ENCODE data around the gene SEMA6C. TPM values are rescaled to one million over a fixed set of nuclear protein-coding genes. Genes with fewer than 3 reads are reported as not detected.

Gene SEMA6C
- total and polyA plus RNA-seq, 2 of the 13 experiments (the other 11 are each of a cell fraction or from before 2014, with no cell fraction given) = 1.4 to 2.9 TPM

DNA sequence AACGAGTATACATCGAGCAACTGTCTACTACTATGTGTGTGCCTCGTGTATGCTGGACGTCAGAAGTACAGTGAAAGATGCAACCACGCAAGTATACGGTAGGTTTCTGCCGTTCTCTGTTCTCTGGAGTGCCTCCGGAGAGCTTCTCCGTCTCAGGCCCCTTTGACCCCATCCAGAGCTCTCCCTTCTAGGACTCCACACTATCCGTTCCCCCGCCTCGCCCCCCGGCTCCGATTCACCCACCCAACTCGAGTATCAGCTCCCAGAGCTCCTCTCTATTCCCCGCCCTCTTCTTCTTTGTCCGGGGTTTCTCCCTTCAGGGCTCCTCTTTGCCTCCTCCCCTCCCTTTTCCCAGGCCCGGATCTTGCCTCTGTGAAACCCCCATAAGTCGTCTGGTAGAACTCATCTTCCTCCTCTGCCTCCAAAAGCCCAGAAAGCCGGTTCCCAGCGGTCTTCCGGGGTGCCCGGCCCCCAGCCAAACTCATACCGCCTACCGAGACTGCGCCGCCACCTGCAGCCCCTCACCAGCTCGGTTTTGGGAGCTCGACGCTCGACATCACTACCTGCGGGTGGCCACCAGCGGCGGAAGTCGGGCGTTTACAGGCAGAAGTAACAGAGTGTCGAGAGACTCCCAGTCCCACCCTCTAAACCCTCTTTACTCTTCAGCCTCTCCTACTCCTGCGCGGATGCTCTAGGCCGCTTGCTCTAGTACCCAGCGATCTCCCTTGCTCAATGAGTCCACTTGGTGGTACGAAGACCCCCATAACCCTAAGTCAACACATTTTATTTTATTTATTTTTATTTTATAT lies 43.4 kb upstream of the SEMA6C start, which contains the start of gene VPS72 (continued):
- TF ChIP-seq MTA1 (CRISPR knock-in tag; IDR thresholded peaks at IDR 0.05; ENCODE audit: borderline replicate concordance) (no peak), SRY (CRISPR knock-in tag; IDR thresholded peaks at IDR 0.05) (no peak; the same call in 1 of the 2 replicates), ZSCAN9 (CRISPR knock-in tag; IDR thresholded peaks at IDR 0.05; ENCODE audit: borderline replicate concordance) (peak; percentile 62; the same call in 1 of the 2 replicates), TOPORS (CRISPR knock-in tag; IDR thresholded peaks at IDR 0.05) (peak; percentile 75; the same call in 1 of the 2 replicates), TBX3 (IDR thresholded peaks at IDR 0.05; ENCODE audit: borderline replicate concordance) (peak; percentile 35; the same call in 1 of the 2 replicates), ZNF263 (CRISPR knock-in tag; IDR thresholded peaks at IDR 0.05) (0 out of 2 replicates have a peak, but pooled peaks have one; percentile 44), ZNF768 (CRISPR knock-in tag; IDR thresholded peaks at IDR 0.05) (peak; percentile 61; the same call in 1 of the 2 replicates), TP53 (CRISPR knock-in tag; conservative IDR thresholded peaks at IDR 0.05) (peak; percentile 28; the same call in 1 of the 2 replicates), ZNF225 (CRISPR knock-in tag; IDR thresholded peaks at IDR 0.05) (no peak), ZNF777 (CRISPR knock-in tag; IDR thresholded peaks at IDR 0.05) (0 out of 2 replicates have a peak, but pooled peaks have one; percentile 29), ZNF160 (CRISPR knock-in tag; IDR thresholded peaks at IDR 0.05) (0 out of 2 replicates have a peak, but pooled peaks have one; percentile 68), EEA1 (CRISPR knock-in tag; IDR thresholded peaks at IDR 0.05; ENCODE audit: borderline replicate concordance) (peak; percentile 65; the same call in 1 of the 2 replicates), STAT5B (CRISPR knock-in tag; IDR thresholded peaks at IDR 0.05) (peak; percentile 90; the same call in 1 of the 2 replicates), FLYWCH1 (CRISPR knock-in tag; IDR thresholded peaks at IDR 0.05) (peak; percentile 55; the same call in 1 of the 2 replicates), KDM4B (CRISPR knock-in tag; IDR thresholded peaks at IDR 0.05) (peak; percentile 79; the same call in 1 of the 2 replicates), MTF1 (CRISPR knock-in tag; IDR thresholded peaks at IDR 0.05) (no peak), SP5 (CRISPR knock-in tag; IDR thresholded peaks at IDR 0.05; ENCODE audit: borderline replicate concordance, low read depth) (peak; percentile 70), ZNF331 (CRISPR knock-in tag; IDR thresholded peaks at IDR 0.05) (peak; percentile 92), KDM5A (IDR thresholded peaks at IDR 0.05; ENCODE audit: borderline replicate concordance, low read length) (peak; percentile 83), PATZ1 (CRISPR knock-in tag; IDR thresholded peaks at IDR 0.05) (peak; percentile 82), ZNF614 (CRISPR knock-in tag; IDR thresholded peaks at IDR 0.05; ENCODE audit: borderline replicate concordance) (peak; percentile 81; the same call in 1 of the 2 replicates), ZNF510 (CRISPR knock-in tag; IDR thresholded peaks at IDR 0.05; ENCODE audit: low read depth) (no peak), ZNF253 (CRISPR knock-in tag; IDR thresholded peaks at IDR 0.05; ENCODE audit: borderline replicate concordance) (no peak)
- TF ChIP-seq, protein P1, sequence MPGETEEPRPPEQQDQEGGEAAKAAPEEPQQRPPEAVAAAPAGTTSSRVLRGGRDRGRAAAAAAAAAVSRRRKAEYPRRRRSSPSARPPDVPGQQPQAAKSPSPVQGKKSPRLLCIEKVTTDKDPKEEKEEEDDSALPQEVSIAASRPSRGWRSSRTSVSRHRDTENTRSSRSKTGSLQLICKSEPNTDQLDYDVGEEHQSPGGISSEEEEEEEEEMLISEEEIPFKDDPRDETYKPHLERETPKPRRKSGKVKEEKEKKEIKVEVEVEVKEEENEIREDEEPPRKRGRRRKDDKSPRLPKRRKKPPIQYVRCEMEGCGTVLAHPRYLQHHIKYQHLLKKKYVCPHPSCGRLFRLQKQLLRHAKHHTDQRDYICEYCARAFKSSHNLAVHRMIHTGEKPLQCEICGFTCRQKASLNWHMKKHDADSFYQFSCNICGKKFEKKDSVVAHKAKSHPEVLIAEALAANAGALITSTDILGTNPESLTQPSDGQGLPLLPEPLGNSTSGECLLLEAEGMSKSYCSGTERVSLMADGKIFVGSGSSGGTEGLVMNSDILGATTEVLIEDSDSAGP (CRISPR knock-in tag; IDR thresholded peaks at IDR 0.05; ENCODE audit: borderline replicate concordance) = peak; percentile 68; the same call in 1 of the 2 replicates
- TF ChIP-seq, protein P2, sequence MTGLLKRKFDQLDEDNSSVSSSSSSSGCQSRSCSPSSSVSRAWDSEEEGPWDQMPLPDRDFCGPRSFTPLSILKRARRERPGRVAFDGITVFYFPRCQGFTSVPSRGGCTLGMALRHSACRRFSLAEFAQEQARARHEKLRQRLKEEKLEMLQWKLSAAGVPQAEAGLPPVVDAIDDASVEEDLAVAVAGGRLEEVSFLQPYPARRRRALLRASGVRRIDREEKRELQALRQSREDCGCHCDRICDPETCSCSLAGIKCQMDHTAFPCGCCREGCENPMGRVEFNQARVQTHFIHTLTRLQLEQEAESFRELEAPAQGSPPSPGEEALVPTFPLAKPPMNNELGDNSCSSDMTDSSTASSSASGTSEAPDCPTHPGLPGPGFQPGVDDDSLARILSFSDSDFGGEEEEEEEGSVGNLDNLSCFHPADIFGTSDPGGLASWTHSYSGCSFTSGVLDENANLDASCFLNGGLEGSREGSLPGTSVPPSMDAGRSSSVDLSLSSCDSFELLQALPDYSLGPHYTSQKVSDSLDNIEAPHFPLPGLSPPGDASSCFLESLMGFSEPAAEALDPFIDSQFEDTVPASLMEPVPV (CRISPR knock-in tag; IDR thresholded peaks at IDR 0.05) = peak; percentile 72
